ENCODE results near the gene PDE6H.

Gene PDE6H

GRCh38 chr12:14958361-14959125, 14.3 kb upstream of the PDE6H start:
- no peaks in the 10 kb centered on the region for H3K9me3 ChIP-seq (ENCODE audit: control insufficient read depth, low read length)
- no peak overlapping the region for H3K4me3 ChIP-seq (ENCODE audit: insufficient read depth, low read depth, low read length)
- WGBS, 2 experiments, result 90 to 92% methylated on average over 9 to 11 of the region's 11 CpGs
- no peaks in the 10 kb centered on the region for H3K4me1 ChIP-seq (ENCODE audit: control insufficient read depth, insufficient read depth, low read length)
- H3K27me3 ChIP-seq (ENCODE audit: control insufficient read depth, insufficient read depth, low read length, poor library complexity, severe bottlenecking), result no peaks in the 10 kb centered on the region
- no peak overlapping the region for H3K27ac ChIP-seq (ENCODE audit: insufficient read depth, low read depth, low read length, poor library complexity, severe bottlenecking)
- H3K36me3 ChIP-seq (ENCODE audit: control insufficient read depth, insufficient read depth, low read length), result no peaks in the 10 kb centered on the region

DNA sequence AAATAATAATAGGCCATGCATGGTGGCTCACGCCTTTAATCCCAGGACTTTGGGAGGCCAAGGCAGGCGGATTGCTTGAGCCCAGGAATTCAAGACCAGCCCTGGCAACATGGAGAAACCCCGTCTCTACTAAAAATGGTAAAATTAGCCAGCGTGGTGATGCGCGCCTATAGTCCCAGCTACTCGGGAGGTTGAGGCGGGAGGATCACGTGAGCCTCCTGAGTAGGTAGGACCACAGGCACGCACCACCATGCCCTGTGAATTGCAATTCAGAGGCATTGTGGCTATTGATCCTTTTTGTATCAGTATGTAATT, 13.8 kb upstream of the PDE6H start:
- Histone ChIP-seq H3K27me3 (ENCODE audit: control insufficient read depth, insufficient read depth, low read length, poor library complexity, severe bottlenecking) (no peaks in the 10 kb centered on the region), H3K27ac (ENCODE audit: insufficient read depth, low read depth, low read length, poor library complexity, severe bottlenecking) (no peak overlapping the region), H3K9me3 (ENCODE audit: control insufficient read depth, low read length) (no peaks in the 10 kb centered on the region), H3K36me3 (ENCODE audit: control insufficient read depth, insufficient read depth, low read length) (no peaks in the 10 kb centered on the region), H3K4me3 (ENCODE audit: insufficient read depth, low read depth, low read length) (no peak overlapping the region), H3K4me1 (ENCODE audit: control insufficient read depth, insufficient read depth, low read length) (no peaks in the 10 kb centered on the region)
- 95% methylated on average over 10 of the region's 10 CpGs for WGBS, 2 experiments

GRCh38 chr12:14959463-14959862, 13.4 kb upstream of the PDE6H start:
- H3K4me3 ChIP-seq (ENCODE audit: insufficient read depth, low read depth, low read length), result no peak overlapping the region
- H3K36me3 ChIP-seq (ENCODE audit: control insufficient read depth, insufficient read depth, low read length), result no peaks in the 10 kb centered on the region
- H3K4me1 ChIP-seq (ENCODE audit: control insufficient read depth, insufficient read depth, low read length), result no peaks in the 10 kb centered on the region
- H3K27ac ChIP-seq (ENCODE audit: insufficient read depth, low read depth, low read length, poor library complexity, severe bottlenecking), result no peak overlapping the region
- no peaks in the 10 kb centered on the region for H3K9me3 ChIP-seq (ENCODE audit: control insufficient read depth, low read length)
- H3K27me3 ChIP-seq (ENCODE audit: control insufficient read depth, insufficient read depth, low read length, poor library complexity, severe bottlenecking), result no peaks in the 10 kb centered on the region
- WGBS, 2 experiments, result 83 to 91% methylated on average over 3 of the region's 3 CpGs

GRCh38 chr12:14959916-14960496, 12.8 kb upstream of the PDE6H start:
- H3K4me1 ChIP-seq (ENCODE audit: control insufficient read depth, insufficient read depth, low read length), result no peaks in the 10 kb centered on the region
- H3K36me3 ChIP-seq (ENCODE audit: control insufficient read depth, insufficient read depth, low read length), result no peaks in the 10 kb centered on the region
- H3K27ac ChIP-seq (ENCODE audit: insufficient read depth, low read depth, low read length, poor library complexity, severe bottlenecking), result no peak overlapping the region
- H3K4me3 ChIP-seq (ENCODE audit: insufficient read depth, low read depth, low read length), result no peak overlapping the region
- H3K27me3 ChIP-seq (ENCODE audit: control insufficient read depth, insufficient read depth, low read length, poor library complexity, severe bottlenecking), result no peaks in the 10 kb centered on the region
- no peaks in the 10 kb centered on the region for H3K9me3 ChIP-seq (ENCODE audit: control insufficient read depth, low read length)
- WGBS, 2 experiments, result 92 to 96% methylated on average over 4 of the region's 4 CpGs

DNA sequence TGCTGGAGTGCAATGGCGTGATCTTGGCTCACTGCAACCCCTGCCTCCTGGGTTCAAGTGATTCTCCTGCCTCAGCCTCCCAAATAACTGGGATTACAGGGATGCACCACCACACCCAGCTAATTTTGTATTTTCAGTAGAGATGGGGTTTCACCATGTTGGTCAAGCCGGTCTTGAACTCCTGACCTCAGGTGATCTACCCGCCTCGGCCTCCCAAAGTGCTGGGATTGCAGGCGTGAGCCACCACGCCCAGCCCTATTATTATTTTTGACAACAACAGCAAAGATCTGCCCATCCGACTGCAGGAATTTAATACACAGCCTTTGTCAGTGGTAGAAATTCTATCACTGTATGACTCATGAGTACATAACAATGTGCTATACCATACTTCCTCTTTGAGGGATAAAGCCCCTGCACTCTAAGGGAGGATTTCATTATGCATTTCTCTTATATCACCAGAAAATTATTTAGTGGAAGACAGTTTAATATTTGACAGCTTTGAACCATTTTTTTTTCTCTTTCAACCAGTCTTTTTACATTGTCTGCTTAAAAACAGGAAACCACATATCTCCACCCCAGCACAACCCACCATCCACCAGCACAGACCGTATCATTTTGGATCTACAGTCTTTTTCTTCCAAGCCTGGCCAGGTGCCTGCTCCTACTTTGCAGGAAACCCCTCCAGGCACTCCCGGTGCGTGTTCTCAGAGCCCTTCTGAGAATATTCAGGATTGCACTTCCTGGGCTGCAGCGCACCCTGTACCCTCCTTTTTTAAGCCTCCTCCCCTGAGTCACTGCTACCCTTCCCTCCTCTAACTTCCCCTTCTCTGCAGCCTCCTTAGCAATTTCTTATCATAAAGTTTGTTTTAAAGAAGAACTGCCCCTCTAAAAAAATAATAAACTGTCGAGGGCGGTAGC, 12.0 kb upstream of the PDE6H start:
- Histone ChIP-seq H3K36me3 (ENCODE audit: control insufficient read depth, insufficient read depth, low read length) (no peaks in the 10 kb centered on the region), H3K9me3 (ENCODE audit: control insufficient read depth, low read length) (no peaks in the 10 kb centered on the region), H3K27ac (ENCODE audit: insufficient read depth, low read depth, low read length, poor library complexity, severe bottlenecking) (no peak overlapping the region), H3K4me1 (ENCODE audit: control insufficient read depth, insufficient read depth, low read length) (no peaks in the 10 kb centered on the region), H3K4me3 (ENCODE audit: insufficient read depth, low read depth, low read length) (no peak overlapping the region), H3K27me3 (ENCODE audit: control insufficient read depth, insufficient read depth, low read length, poor library complexity, severe bottlenecking) (no peaks in the 10 kb centered on the region)
- WGBS, 2 experiments, result 83 to 87% methylated on average over 13 of the region's 13 CpGs

GRCh38 chr12:14961466-14962152, 11.2 kb upstream of the PDE6H start, which contains the start of gene ARHGDIB:
Gene ARHGDIB, minus strand, starts transcription at chr12:14961601. Its CDS starts 10,889 bp downstream, at chr12:14950712.
- Histone ChIP-seq H3K27ac (ENCODE audit: insufficient read depth, low read depth, low read length, poor library complexity, severe bottlenecking) (no peak within 1 kb of the TSS), H3K4me3 (ENCODE audit: insufficient read depth, low read depth, low read length) (no peak within 1 kb of the TSS)
- WGBS, 2 experiments, result 91 to 93% methylated on average over 14 of the region's 14 CpGs

GRCh38 chr12:14962153-14962539, 10.7 kb upstream of the PDE6H start:
- no peak overlapping the region for H3K27ac ChIP-seq (ENCODE audit: insufficient read depth, low read depth, low read length, poor library complexity, severe bottlenecking)
- no peaks in the 10 kb centered on the region for H3K9me3 ChIP-seq (ENCODE audit: control insufficient read depth, low read length)
- 92 to 93% methylated on average over 2 of the region's 3 CpGs for WGBS, 2 experiments

More at GRCh38 chr12:14961466-14962152, 11.2 kb upstream of the PDE6H start, which contains the start of gene ARHGDIB:
- H3K9me3 ChIP-seq (ENCODE audit: control insufficient read depth, low read length), result no peaks in the 10 kb centered on the region
- H3K4me1 ChIP-seq (ENCODE audit: control insufficient read depth, insufficient read depth, low read length), result no peaks in the 10 kb centered on the region
- H3K36me3 ChIP-seq (ENCODE audit: control insufficient read depth, insufficient read depth, low read length), result no peaks in the 10 kb centered on the region
- H3K27me3 ChIP-seq (ENCODE audit: control insufficient read depth, insufficient read depth, low read length, poor library complexity, severe bottlenecking), result no peaks in the 10 kb centered on the region

DNA sequence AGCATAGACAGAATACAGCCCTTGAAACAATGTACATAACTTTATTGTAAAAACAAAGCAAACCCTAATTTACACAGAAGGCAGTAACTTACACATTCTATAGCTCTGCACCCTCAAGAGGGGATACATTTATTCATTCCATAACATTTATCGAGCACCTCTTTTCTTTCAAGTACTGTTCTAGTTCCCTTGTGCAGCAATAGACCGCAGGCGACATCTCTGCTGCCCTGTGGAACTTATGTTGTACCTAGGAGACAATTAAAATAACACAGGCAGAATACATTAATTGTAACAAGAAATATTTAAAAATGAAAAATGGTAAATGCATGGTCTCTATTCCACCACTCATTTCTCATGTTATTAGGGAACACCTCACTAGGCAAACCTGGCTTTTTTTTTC, 10.0 kb upstream of the PDE6H start:
- Histone ChIP-seq H3K4me1 (ENCODE audit: control insufficient read depth, insufficient read depth, low read length) (no peaks in the 10 kb centered on the region), H3K27ac (ENCODE audit: insufficient read depth, low read depth, low read length, poor library complexity, severe bottlenecking) (no peak overlapping the region)
- 83 to 99% methylated on average over 1 to 3 of the region's 3 CpGs for WGBS, 2 experiments

More at GRCh38 chr12:14962153-14962539, 10.7 kb upstream of the PDE6H start:
- Histone ChIP-seq H3K36me3 (ENCODE audit: control insufficient read depth, insufficient read depth, low read length) (no peaks in the 10 kb centered on the region), H3K27me3 (ENCODE audit: control insufficient read depth, insufficient read depth, low read length, poor library complexity, severe bottlenecking) (no peaks in the 10 kb centered on the region), H3K4me1 (ENCODE audit: control insufficient read depth, insufficient read depth, low read length) (no peaks in the 10 kb centered on the region), H3K4me3 (ENCODE audit: insufficient read depth, low read depth, low read length) (no peak overlapping the region)

GRCh38 chr12:14963520-14963919, 9.3 kb upstream of the PDE6H start:
- Histone ChIP-seq H3K27me3 (ENCODE audit: control insufficient read depth, insufficient read depth, low read length, poor library complexity, severe bottlenecking) (no peaks in the 10 kb centered on the region), H3K27ac (ENCODE audit: insufficient read depth, low read depth, low read length, poor library complexity, severe bottlenecking) (no peak overlapping the region)
- WGBS, 2 experiments, result 95 to 96% methylated on average over 7 of the region's 7 CpGs

More for the DNA sequence above, 10.0 kb upstream of the PDE6H start:
- Histone ChIP-seq H3K27me3 (ENCODE audit: control insufficient read depth, insufficient read depth, low read length, poor library complexity, severe bottlenecking) (no peaks in the 10 kb centered on the region), H3K36me3 (ENCODE audit: control insufficient read depth, insufficient read depth, low read length) (no peaks in the 10 kb centered on the region), H3K4me3 (ENCODE audit: insufficient read depth, low read depth, low read length) (no peak overlapping the region), H3K9me3 (ENCODE audit: control insufficient read depth, low read length) (no peaks in the 10 kb centered on the region)

More at GRCh38 chr12:14963520-14963919, 9.3 kb upstream of the PDE6H start:
- H3K4me3 ChIP-seq (ENCODE audit: insufficient read depth, low read depth, low read length), result no peak overlapping the region
- no peaks in the 10 kb centered on the region for H3K9me3 ChIP-seq (ENCODE audit: control insufficient read depth, low read length)
- no peaks in the 10 kb centered on the region for H3K4me1 ChIP-seq (ENCODE audit: control insufficient read depth, insufficient read depth, low read length)
- H3K36me3 ChIP-seq (ENCODE audit: control insufficient read depth, insufficient read depth, low read length), result no peaks in the 10 kb centered on the region
